A204.1 (cell line): Measurements from ENCODE around the gene CENPVL2.
"Not testable (repeated sequence)": the region's sequence is repeated elsewhere in the genome, so short reads cannot be mapped to it uniquely, and the experiment has no call there.

Experiments
- FAIRE-seq: peaks from 2 replicates; lab custom pipeline; 2012; peaks lifted over from hg19 to GRCh38; lab: Jason Lieb, UNC

The CENPVL2 gene

GRCh38 chrX:51682720-51683062 is at the start of gene CENPVL2:
Gene CENPVL2 (minus strand): TSS chrX:51682831. CDS start chrX:51682831, 0 bp downstream.
- not testable (repeated sequence) for FAIRE-seq

- FAIRE-seq: no peak
Measured at GRCh38 chrX:51728202-51728601, 45.6 kb upstream of the CENPVL2 start.

GRCh38 chrX:51712943-51713647 is 30.5 kb upstream of the CENPVL2 start:
- FAIRE-seq: not testable (repeated sequence)

- not testable (repeated sequence) for FAIRE-seq
Measured at GRCh38 chrX:51710277-51711164, 27.9 kb upstream of the CENPVL2 start, which contains the start of gene CENPVL1. Gene CENPVL1 (plus strand): TSS chrX:51710512. CDS start chrX:51710512, 0 bp downstream.

- no peak for FAIRE-seq
Measured at GRCh38 chrX:51697397-51697796, 14.8 kb upstream of the CENPVL2 start.

GRCh38 chrX:51694254-51694653 is 11.6 kb upstream of the CENPVL2 start:
- FAIRE-seq: no peak

GRCh38 chrX:51681808-51682719 is 567 bp downstream of the CENPVL2 start:
- not testable (repeated sequence) for FAIRE-seq

- not testable (repeated sequence) for FAIRE-seq
Measured at GRCh38 chrX:51679689-51680433, 2.8 kb downstream of the CENPVL2 start.

- no peak for FAIRE-seq
Measured at GRCh38 chrX:51665981-51666380, 16.6 kb downstream of the CENPVL2 start.

- FAIRE-seq: no peak
Measured at GRCh38 chrX:51643377-51643776, 39.3 kb downstream of the CENPVL2 start.

- FAIRE-seq: peak; percentile 90
Measured at GRCh38 chrX:51641421-51642021, 41.1 kb downstream of the CENPVL2 start.

- not testable (repeated sequence) for FAIRE-seq
Measured at GRCh38 chrX:51636511-51636910, 46.1 kb downstream of the CENPVL2 start.
